Activated CD8-positive, alpha-beta memory T cell treated with anti-CD3 and anti-CD28 coated beads for 48 hours (primary cell): ENCODE data around the gene FXYD6.

ENCODE experiments used
- DNase-seq, 3 experiments: peaks; one replicate each; pipeline ENCODE4 v3.0.0-alpha.2; 2020; ENCODE audit warnings: low read depth in 2 of 3, low spot score in 2 of 3

FXYD6 gene

GRCh38 chr11:117910941-117911655 lies 34.6 kb upstream of the FXYD6 start:
- DNase-seq = no peak

- DNase-seq = no peak
These were observed 34.1 kb upstream of the FXYD6 start for GRCh38 chr11:117910525-117910924.

- no peak for DNase-seq
These were observed 33.3 kb upstream of the FXYD6 start for GRCh38 chr11:117909611-117910382.

GRCh38 chr11:117908959-117909610 lies 32.6 kb upstream of the FXYD6 start:
- DNase-seq = no peak

GRCh38 chr11:117908109-117908895 lies 31.8 kb upstream of the FXYD6 start:
- no peak for DNase-seq

- DNase-seq = peak; percentile 50 to 69 (median 50)
These were observed 31.0 kb upstream of the FXYD6 start for GRCh38 chr11:117907276-117908108.

GRCh38 chr11:117906710-117907109 lies 30.3 kb upstream of the FXYD6 start:
- DNase-seq = no peak

- DNase-seq = no peak
These were observed 29.7 kb upstream of the FXYD6 start for GRCh38 chr11:117906126-117906525.

GRCh38 chr11:117905524-117905923 lies 29.1 kb upstream of the FXYD6 start:
- no peak for DNase-seq

- no peak for DNase-seq
These were observed 27.3 kb upstream of the FXYD6 start for GRCh38 chr11:117903505-117904382.

GRCh38 chr11:117902001-117902845 lies 25.8 kb upstream of the FXYD6 start:
- no peak for DNase-seq

GRCh38 chr11:117901601-117902000 lies 25.1 kb upstream of the FXYD6 start:
- no peak for DNase-seq

- no peak for DNase-seq
These were observed 24.4 kb upstream of the FXYD6 start for GRCh38 chr11:117900720-117901440.

- DNase-seq = no peak
These were observed 23.7 kb upstream of the FXYD6 start for GRCh38 chr11:117900121-117900648.

- DNase-seq = no peak
These were observed 21.6 kb upstream of the FXYD6 start for GRCh38 chr11:117898059-117898458.

GRCh38 chr11:117892651-117893050 lies 16.2 kb upstream of the FXYD6 start:
- DNase-seq = no peak

- no peak for DNase-seq
These were observed 14.9 kb upstream of the FXYD6 start for GRCh38 chr11:117891362-117891761.

- no peak for DNase-seq
These were observed 11.7 kb upstream of the FXYD6 start for GRCh38 chr11:117888139-117888566.
